Activated naive CD4-positive, alpha-beta T cell treated with anti-CD3 and anti-CD28 coated beads, Interleukin-2, amount 50 U/mL, for 72 hours (primary cell): Measurements from ENCODE around the gene LHPP. TPM values are rescaled to one million over a fixed set of nuclear protein-coding genes. Genes with fewer than 3 reads are reported as not detected.

Experiments
- ATAC-seq, 2 donors: fragments of 150-1000 bp; cut with Tn5 transposase; 2 replicates each; pipeline ENCODE4 v1.10.0; 2021; ENCODE audit warnings: mild to moderate bottlenecking in 2 of 2, moderate library complexity in 2 of 2
- DNase-seq, 2 donors: peaks; one replicate each; pipeline ENCODE4 v3.0.0; 2021 to 2022; ENCODE audit warnings: low spot score in 2 of 2
- H3K27ac Mint-ChIP-seq, 2 donors: one replicate each; pipeline ENCODE4 v1.8.0; 2022; ENCODE audit warnings: mild to moderate bottlenecking in 2 of 2, mixed read lengths in 2 of 2
- H3K36me3 Mint-ChIP-seq, 2 donors: one replicate each; pipeline ENCODE4 v1.8.0; 2022; ENCODE audit warnings: mixed read lengths in 2 of 2
- H3K9me3 Mint-ChIP-seq, 2 donors: one replicate each; pipeline ENCODE4 v1.8.0; 2022; ENCODE audit warnings: mixed read lengths in 2 of 2
- total RNA-seq, 2 donors: library from RNA; stranded (reverse); gene quantifications; one replicate each; pipeline ENCODE4 v1.2.3, GENCODE V29; 2022

The LHPP gene
- total RNA-seq, 2 donors from 2014 or later = 12.5 to 13.0 TPM

- no peaks in the 10 kb centered on the region for H3K36me3 Mint-ChIP-seq
- no peak overlapping the region for H3K27ac Mint-ChIP-seq
- H3K9me3 Mint-ChIP-seq = no peaks in the 10 kb centered on the region
- ATAC-seq (no peak), DNase-seq (no peak)
These were observed 193.8 kb downstream of the LHPP start for GRCh38 chr10:124655191-124656112.

GRCh38 chr10:124656113-124656490 lies 194.5 kb downstream of the LHPP start:
- ATAC-seq (no peak), DNase-seq (no peak)
- H3K36me3 Mint-ChIP-seq = no peaks in the 10 kb centered on the region
- H3K27ac Mint-ChIP-seq = no peak overlapping the region
- H3K9me3 Mint-ChIP-seq = no peaks in the 10 kb centered on the region

- no peaks in the 10 kb centered on the region for H3K36me3 Mint-ChIP-seq
- no peak for ATAC-seq
- no peak overlapping the region for H3K27ac Mint-ChIP-seq
- DNase-seq = no peak
- H3K9me3 Mint-ChIP-seq = no peaks in the 10 kb centered on the region
These were observed 194.9 kb downstream of the LHPP start for GRCh38 chr10:124656541-124656940.

- Mint-ChIP-seq H3K36me3 (no peaks in the 10 kb centered on the region), H3K9me3 (no peaks in the 10 kb centered on the region), H3K27ac (no peak overlapping the region)
- DNase-seq (no peak), ATAC-seq (peak in 1 of 2 donors; percentile 29)
These were observed 196.2 kb downstream of the LHPP start for GRCh38 chr10:124657806-124658205.

DNA sequence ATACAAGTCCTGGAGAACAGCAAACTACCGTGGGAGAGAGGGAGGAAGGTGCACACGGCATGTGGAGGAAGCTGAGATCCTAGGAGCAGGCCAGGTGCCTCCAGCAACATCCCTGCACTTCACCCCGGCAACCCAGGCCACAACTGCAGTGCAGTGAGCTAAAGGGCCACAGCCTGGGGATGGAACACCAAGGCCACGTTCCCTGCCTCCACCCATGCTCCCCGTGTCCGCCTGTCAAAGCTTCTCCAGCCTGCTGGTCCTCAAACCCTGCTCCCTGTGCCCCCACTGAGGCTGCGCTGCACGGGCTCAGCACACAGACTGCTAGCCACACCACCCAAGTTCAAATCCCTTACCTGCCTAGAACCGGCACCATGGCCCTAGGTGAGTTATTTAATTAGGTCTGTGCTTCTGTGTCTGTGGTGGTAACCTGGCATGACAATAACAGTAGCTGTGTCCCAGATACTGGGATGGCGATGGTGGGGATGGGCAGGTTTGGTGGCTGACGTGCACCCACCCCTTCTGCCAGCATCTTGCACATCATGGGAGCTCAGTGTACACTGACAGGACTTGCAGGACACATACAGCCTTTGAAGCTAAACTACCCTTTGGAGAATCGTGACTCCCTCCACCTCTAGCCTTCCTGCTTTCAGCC lies 197.1 kb downstream of the LHPP start:
- no peak for ATAC-seq
- Mint-ChIP-seq H3K9me3 (no peaks in the 10 kb centered on the region), H3K27ac (no peak overlapping the region), H3K36me3 (no peaks in the 10 kb centered on the region)
- no peak for DNase-seq

GRCh38 chr10:124659380-124659779 lies 197.8 kb downstream of the LHPP start:
- no peak overlapping the region for H3K27ac Mint-ChIP-seq
- H3K9me3 Mint-ChIP-seq = no peaks in the 10 kb centered on the region
- DNase-seq = no peak
- no peaks in the 10 kb centered on the region for H3K36me3 Mint-ChIP-seq
- ATAC-seq = no peak

GRCh38 chr10:124660404-124661125 lies 198.9 kb downstream of the LHPP start:
- H3K9me3 Mint-ChIP-seq = no peaks in the 10 kb centered on the region
- no peaks in the 10 kb centered on the region for H3K36me3 Mint-ChIP-seq
- DNase-seq = no peak
- ATAC-seq = no peak
- H3K27ac Mint-ChIP-seq = no peak overlapping the region

DNA sequence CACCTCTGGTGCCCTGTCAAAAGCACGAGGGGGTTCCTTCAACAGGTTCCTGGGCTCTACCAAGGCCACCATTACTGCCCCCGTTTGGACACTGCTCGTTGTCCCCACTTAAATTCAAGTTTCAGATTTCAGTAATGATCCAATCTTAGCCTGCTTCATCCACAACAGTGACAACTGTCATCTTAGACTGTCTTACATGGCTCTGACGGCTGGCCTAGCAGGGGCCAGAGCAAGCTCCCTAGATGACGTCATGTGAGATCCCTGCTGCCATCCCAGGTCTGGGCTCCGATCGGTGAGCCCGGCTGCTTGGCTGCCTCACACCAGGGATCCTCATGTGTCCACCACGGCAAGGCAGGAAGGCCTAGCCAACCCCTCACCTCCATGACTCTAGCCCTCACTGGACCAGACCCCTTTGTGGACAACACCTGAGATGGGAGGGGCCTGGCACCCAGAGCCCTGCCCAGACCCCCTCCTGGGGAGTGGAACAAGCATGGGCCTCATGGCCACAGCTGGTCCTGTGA lies 200.1 kb downstream of the LHPP start:
- Mint-ChIP-seq H3K36me3 (no peaks in the 10 kb centered on the region), H3K27ac (no peak overlapping the region), H3K9me3 (no peaks in the 10 kb centered on the region)
- DNase-seq (no peak), ATAC-seq (no peak)

DNA sequence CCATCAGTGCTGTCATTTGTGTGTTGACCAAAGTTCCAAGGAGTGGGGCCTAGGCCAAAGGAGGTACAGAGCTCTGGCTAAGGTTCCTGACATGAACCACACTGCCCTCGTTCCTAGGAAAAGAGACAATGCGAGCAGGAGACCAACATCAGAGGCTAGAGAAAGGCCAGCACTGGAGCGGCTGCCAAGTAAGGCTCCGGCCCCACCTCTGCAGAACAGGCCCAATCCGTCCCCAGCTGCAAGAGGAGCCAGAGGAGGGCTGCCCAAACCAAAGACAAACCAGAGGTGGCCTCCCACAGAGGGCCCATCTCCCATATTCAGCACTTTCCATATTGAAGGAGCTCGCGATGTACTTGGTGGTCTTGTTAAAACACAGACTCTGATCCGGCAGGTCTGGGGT lies 201.6 kb downstream of the LHPP start:
- Mint-ChIP-seq H3K9me3 (no peaks in the 10 kb centered on the region), H3K36me3 (no peaks in the 10 kb centered on the region), H3K27ac (no peak overlapping the region)
- no peak for DNase-seq
- ATAC-seq = no peak

Other genes with a start within 250 kb of the LHPP start
- 10 to 100 TPM; 24.2 to 39.3 TPM for gene OAT, start 42.9 kb upstream of the LHPP start, total RNA-seq
- gene NKX1-2, start 11.8 kb upstream of the LHPP start, total RNA-seq = not detected